Endothelial cell of umbilical vein (primary cell): ENCODE results near the gene GNAS-AS1. TPM values are rescaled to one million over a fixed set of nuclear protein-coding genes. Genes with fewer than 3 reads are reported as not detected.

ENCODE experiments used
- BruUV-seq: library from RNA; stranded (reverse); fragments of 400-500 nt; replicated peaks from 2 replicates; lab custom pipeline; 2021; lab: Mats Ljungman, UMichigan
- CTCF ChIA-PET: fragments of 300-600, 350-600 bp; sonication (Branson Sonifier 250); formaldehyde crosslinking; loops from one replicate; lab custom pipeline; 2021; ENCODE audit warnings: antibody characterized with exemption, inconsistent platforms; lab: Charles Lee
- POLR2A ChIA-PET: fragments of 300-600, 350-600 bp; sonication (Branson Sonifier 250); formaldehyde crosslinking; loops from one replicate; lab custom pipeline; 2021; ENCODE audit warnings: antibody characterized with exemption, inconsistent platforms; lab: Charles Lee
- DNase-seq: peaks from one replicate; pipeline ENCODE4 v3.0.0-alpha.2; 2011; ENCODE audit warnings: low read depth, low spot score
- FAIRE-seq: peaks from 2 replicates; lab custom pipeline; 2011; peaks lifted over from hg19 to GRCh38; lab: Jason Lieb, UNC
- H2AFZ ChIP-seq: 2 replicates; pipeline ENCODE4 v1.6.0; 2012; ENCODE audit warnings: low read depth, low read length, control low read depth, inconsistent platforms
- H3K27ac ChIP-seq: 2 replicates; pipeline ENCODE4 v1.5.1; 2011; ENCODE audit warnings: low read depth, mild to moderate bottlenecking, control low read depth, low read length, moderate library complexity; ENCODE audit not compliant: insufficient read depth
- H3K27me3 ChIP-seq, 2 experiments: 2 replicates each; pipeline versions ENCODE4 v1.6.0 to v1.6.1; 2011; ENCODE audit warnings: low read length in 2 of 2, mixed read lengths in 1 of 2; ENCODE audit not compliant: control insufficient read depth in 2 of 2, insufficient read depth in 2 of 2
- H3K36me3 ChIP-seq, 2 experiments: 2 replicates in 1 of 2; 3 replicates in 1 of 2; pipeline ENCODE4 v1.5.1; 2011; ENCODE audit warnings: low read length in 2 of 2, mild to moderate bottlenecking in 1 of 2, moderate library complexity in 1 of 2; ENCODE audit not compliant: control insufficient read depth in 2 of 2, insufficient read depth in 2 of 2; ENCODE audit errors: extremely low read depth in 1 of 2
- H3K4me1 ChIP-seq: 3 replicates; pipeline ENCODE4 v1.5.1; 2011; ENCODE audit warnings: mild to moderate bottlenecking, low read length; ENCODE audit not compliant: control insufficient read depth, insufficient read depth; ENCODE audit errors: extremely low read depth
- H3K4me2 ChIP-seq: 2 replicates; pipeline ENCODE4 v1.6.1; 2011; ENCODE audit warnings: low read length, control low read depth, mixed read lengths; ENCODE audit not compliant: insufficient read depth
- H3K4me3 ChIP-seq, 3 experiments: fragments of 200-600 bp in 1 of 3; sonication (generic), shearing (Covaris generic) in 1 of 3; replicated peaks in 1 of 3; 2 replicates each; pipeline ENCODE4 v1.5.1; 2011 to 2016; ENCODE audit warnings: control low read depth in 3 of 3, low read length in 3 of 3, mild to moderate bottlenecking in 2 of 3, inconsistent platforms in 1 of 3, low read depth in 1 of 3, moderate library complexity in 1 of 3; ENCODE audit not compliant: insufficient read depth in 1 of 3
- H3K79me2 ChIP-seq: 2 replicates; pipeline ENCODE4 v1.6.0; 2012; ENCODE audit warnings: low read length, inconsistent platforms; ENCODE audit not compliant: control insufficient read depth, insufficient read depth
- H3K9ac ChIP-seq: replicated peaks from 2 replicates; pipeline ENCODE3; 2011; ENCODE audit warnings: low read length, control low read depth; ENCODE audit not compliant: insufficient read depth; ENCODE audit errors: extremely low read depth
- H3K9me1 ChIP-seq: replicated peaks from 3 replicates; pipeline ENCODE4 v1.6.0; 2011; ENCODE audit warnings: mild to moderate bottlenecking, low read length; ENCODE audit not compliant: control insufficient read depth, insufficient read depth; ENCODE audit errors: extremely low read depth
- H3K9me3 ChIP-seq: replicated peaks from 2 replicates; pipeline ENCODE4 v1.5.1; 2012; ENCODE audit warnings: low read length, inconsistent platforms; ENCODE audit not compliant: control insufficient read depth, insufficient read depth
- H4K20me1 ChIP-seq: replicated peaks from 2 replicates; pipeline ENCODE3; 2011; ENCODE audit warnings: mild to moderate bottlenecking, low read length; ENCODE audit not compliant: control insufficient read depth, insufficient read depth; ENCODE audit errors: extremely low read depth
- EZH2 ChIP-seq: IDR thresholded peaks from 2 replicates; pipeline ENCODE4 v1.6.1; 2012; ENCODE audit warnings: borderline replicate concordance, low read depth, mild to moderate bottlenecking, moderate library complexity, low read length, inconsistent platforms; ENCODE audit not compliant: severe bottlenecking
- FOS ChIP-seq: IDR thresholded peaks from 2 replicates; pipeline ENCODE4 v1.6.1; 2011; ENCODE audit warnings: mild to moderate bottlenecking, low read length, moderate library complexity, borderline replicate concordance; ENCODE audit not compliant: insufficient read depth
- GATA2 ChIP-seq: IDR thresholded peaks from 2 replicates; pipeline ENCODE4 v1.7.0; 2011; ENCODE audit warnings: low read depth, mild to moderate bottlenecking, moderate library complexity, mixed read lengths, low read length; ENCODE audit not compliant: insufficient read length, insufficient read depth
- JUN ChIP-seq: IDR thresholded peaks from 2 replicates; pipeline ENCODE4 v1.6.1; 2011; ENCODE audit warnings: borderline replicate concordance, low read depth; ENCODE audit not compliant: insufficient read length, insufficient read depth
- MYC ChIP-seq: IDR thresholded peaks from one replicate; pipeline ENCODE4 v1.6.1; 2011; ENCODE audit warnings: mild to moderate bottlenecking, low read depth, low read length
- POLR2A ChIP-seq: IDR thresholded peaks from 2 replicates; pipeline ENCODE4 v1.6.1; 2012; ENCODE audit warnings: low read depth, mild to moderate bottlenecking, control low read depth, low read length
- POLR2AphosphoS5 ChIP-seq: IDR thresholded peaks from 2 replicates; pipeline ENCODE4 v1.6.1; 2012; ENCODE audit warnings: low read depth, mild to moderate bottlenecking, control low read depth, low read length, moderate library complexity; ENCODE audit not compliant: insufficient read depth
- dilution Hi-C: fragments of 300-500 bp; cut with MboI; formaldehyde crosslinking; loops from one replicate; pipeline ENCODE4 v1.15.0; 2019; ENCODE audit warnings: low sequenced_read_pairs; ENCODE audit not compliant: extremely low pct_ligation_motif_present
- intact Hi-C: fragments of 100-400 bp; cut with micrococcal nuclease; formaldehyde crosslinking; loops from one replicate; pipeline ENCODE4 v1.10.0; 2022
- polyA plus RNA-seq, 4 experiments: library from polyadenylated mRNA; depleted of rRNA in 3 of 4; stranded (reverse) in 3 of 4; unstranded in 1 of 4; fragments of >200 nt; gene quantifications; 2 replicates each; pipeline versions ENCODE4 v1.2.1 to v1.2.3, GENCODE V29; 2011 to 2012; ENCODE audit warnings: missing spikeins in 1 of 4
- total RNA-seq: library from RNA; stranded (reverse); gene quantifications from 2 replicates; pipeline ENCODE4 v1.2.3, GENCODE V29; 2021
- TF ChIP-seq, protein P1 (sequence below): IDR thresholded peaks from 2 replicates; pipeline ENCODE4 v1.6.1; 2011; ENCODE audit not compliant: insufficient read depth, insufficient read length
- TF ChIP-seq, protein P2 (sequence below), 2 donors: IDR thresholded peaks; 1 replicate in 1 of 2; 2 replicates in 1 of 2; pipeline ENCODE4 v1.5.1; 2011; ENCODE audit warnings: low read length in 2 of 2, mild to moderate bottlenecking in 2 of 2, moderate library complexity in 2 of 2, control low read depth in 1 of 2, inconsistent platforms in 1 of 2, low read depth in 1 of 2; ENCODE audit not compliant: insufficient read depth in 1 of 2; ENCODE audit errors: extremely low read depth in 1 of 2

Gene GNAS-AS1
- total and polyA plus RNA-seq, 2 donors (not counting 3 experiments of a cell fraction or from before 2014, with no cell fraction given) = 0.11 to 0.58 TPM

DNA sequence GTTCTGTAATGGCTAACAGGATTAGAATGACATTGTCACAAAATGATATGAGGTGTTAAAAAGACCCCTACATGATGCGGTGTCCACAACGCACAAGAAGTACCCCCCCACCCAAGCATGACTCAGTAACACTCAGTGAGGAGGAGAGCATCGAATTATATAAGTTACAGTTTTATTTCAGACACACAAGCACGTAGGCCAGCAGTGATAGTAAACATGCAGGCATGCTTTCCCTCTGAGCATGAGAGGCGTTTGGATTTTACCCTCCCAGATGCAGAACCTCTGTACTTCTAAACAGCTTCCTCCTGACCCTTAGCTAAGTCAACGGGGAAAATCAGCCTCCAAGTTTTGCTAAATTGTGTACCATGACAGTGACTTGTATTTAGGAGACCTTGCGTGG, 25.7 kb upstream of the GNAS-AS1 start:
- ChIA-PET POLR2A (no interaction called here), CTCF (interaction anchor here (0.7 to 1.9 kb wide), 3 partner anchors 8 to 106 kb away, joined by 3 to 5 read pairs (median 4); no protein-coding TSS in a partner anchor)
- H3K79me2 ChIP-seq = no peaks in the 10 kb centered on the region
- H2AFZ ChIP-seq = no peak overlapping the region
- FAIRE-seq = no peak
- intact Hi-C loops = no loop called here
- H3K9me1 ChIP-seq = no peaks in the 10 kb centered on the region
- BruUV-seq = no TSS peak
- no peak for DNase-seq
- H3K4me2 ChIP-seq = no peak overlapping the region
- no peak overlapping the region for H3K27ac ChIP-seq
- H3K4me1 ChIP-seq = peaks cover 17% of the 10 kb centered on the region
- dilution Hi-C loops = no loop called here
- H3K9me3 ChIP-seq = no peaks in the 10 kb centered on the region
- H3K9ac ChIP-seq = no peak overlapping the region
- TF ChIP-seq FOS (no peak), POLR2AphosphoS5 (no peak), JUN (no peak), GATA2 (no peak), POLR2A (no peak), EZH2 (no peak), MYC (no peak)
- TF ChIP-seq, protein P1, sequence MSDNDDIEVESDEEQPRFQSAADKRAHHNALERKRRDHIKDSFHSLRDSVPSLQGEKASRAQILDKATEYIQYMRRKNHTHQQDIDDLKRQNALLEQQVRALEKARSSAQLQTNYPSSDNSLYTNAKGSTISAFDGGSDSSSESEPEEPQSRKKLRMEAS = no peak
- TF ChIP-seq, protein P2, sequence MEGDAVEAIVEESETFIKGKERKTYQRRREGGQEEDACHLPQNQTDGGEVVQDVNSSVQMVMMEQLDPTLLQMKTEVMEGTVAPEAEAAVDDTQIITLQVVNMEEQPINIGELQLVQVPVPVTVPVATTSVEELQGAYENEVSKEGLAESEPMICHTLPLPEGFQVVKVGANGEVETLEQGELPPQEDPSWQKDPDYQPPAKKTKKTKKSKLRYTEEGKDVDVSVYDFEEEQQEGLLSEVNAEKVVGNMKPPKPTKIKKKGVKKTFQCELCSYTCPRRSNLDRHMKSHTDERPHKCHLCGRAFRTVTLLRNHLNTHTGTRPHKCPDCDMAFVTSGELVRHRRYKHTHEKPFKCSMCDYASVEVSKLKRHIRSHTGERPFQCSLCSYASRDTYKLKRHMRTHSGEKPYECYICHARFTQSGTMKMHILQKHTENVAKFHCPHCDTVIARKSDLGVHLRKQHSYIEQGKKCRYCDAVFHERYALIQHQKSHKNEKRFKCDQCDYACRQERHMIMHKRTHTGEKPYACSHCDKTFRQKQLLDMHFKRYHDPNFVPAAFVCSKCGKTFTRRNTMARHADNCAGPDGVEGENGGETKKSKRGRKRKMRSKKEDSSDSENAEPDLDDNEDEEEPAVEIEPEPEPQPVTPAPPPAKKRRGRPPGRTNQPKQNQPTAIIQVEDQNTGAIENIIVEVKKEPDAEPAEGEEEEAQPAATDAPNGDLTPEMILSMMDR (IDR thresholded peaks at IDR 0.05; ENCODE audit: extremely low read depth in 1 of 2, insufficient read depth in 1 of 2, low read depth in 1 of 2, low read length in 2 of 2) = no peak
- H4K20me1 ChIP-seq = no peaks in the 10 kb centered on the region
- no peaks in the 10 kb centered on the region for H3K36me3 ChIP-seq
- peaks cover 0 to 6% of the 10 kb centered on the region in 2 experiments for H3K27me3 ChIP-seq
- no peak overlapping the region for H3K4me3 ChIP-seq
